Hepatocyte (in vitro differentiated cells): Measurements from ENCODE around the gene MCOLN3.

Experiments used
- EZH2 ChIP-seq: fragments of 200-600 bp; sonication (generic); IDR thresholded peaks from 2 replicates; pipeline ENCODE4 v1.6.1; 2016; ENCODE audit warnings: antibody characterized with exemption, mild to moderate bottlenecking, borderline replicate concordance
- EZH2phosphoT487 ChIP-seq: fragments of 200-600 bp; sonication (generic); IDR thresholded peaks from one replicate; pipeline ENCODE4 v1.6.1; 2018; ENCODE audit warnings: antibody characterized with exemption, mild to moderate bottlenecking, low read depth, moderate library complexity; ENCODE audit not compliant: unreplicated experiment, severe bottlenecking
- TF ChIP-seq, protein P1 (sequence below): fragments of 200-600 bp; sonication (generic); IDR thresholded peaks from 2 replicates; pipeline ENCODE4 v1.5.1; 2016; ENCODE audit warnings: antibody characterized with exemption, mild to moderate bottlenecking; ENCODE audit not compliant: poor library complexity

GRCh38 chr1:85088408-85088784, 40.1 kb upstream of the MCOLN3 start:
- TF ChIP-seq, protein P1, sequence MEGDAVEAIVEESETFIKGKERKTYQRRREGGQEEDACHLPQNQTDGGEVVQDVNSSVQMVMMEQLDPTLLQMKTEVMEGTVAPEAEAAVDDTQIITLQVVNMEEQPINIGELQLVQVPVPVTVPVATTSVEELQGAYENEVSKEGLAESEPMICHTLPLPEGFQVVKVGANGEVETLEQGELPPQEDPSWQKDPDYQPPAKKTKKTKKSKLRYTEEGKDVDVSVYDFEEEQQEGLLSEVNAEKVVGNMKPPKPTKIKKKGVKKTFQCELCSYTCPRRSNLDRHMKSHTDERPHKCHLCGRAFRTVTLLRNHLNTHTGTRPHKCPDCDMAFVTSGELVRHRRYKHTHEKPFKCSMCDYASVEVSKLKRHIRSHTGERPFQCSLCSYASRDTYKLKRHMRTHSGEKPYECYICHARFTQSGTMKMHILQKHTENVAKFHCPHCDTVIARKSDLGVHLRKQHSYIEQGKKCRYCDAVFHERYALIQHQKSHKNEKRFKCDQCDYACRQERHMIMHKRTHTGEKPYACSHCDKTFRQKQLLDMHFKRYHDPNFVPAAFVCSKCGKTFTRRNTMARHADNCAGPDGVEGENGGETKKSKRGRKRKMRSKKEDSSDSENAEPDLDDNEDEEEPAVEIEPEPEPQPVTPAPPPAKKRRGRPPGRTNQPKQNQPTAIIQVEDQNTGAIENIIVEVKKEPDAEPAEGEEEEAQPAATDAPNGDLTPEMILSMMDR = no peak
- no peak for TF ChIP-seq EZH2phosphoT487
- no peak for TF ChIP-seq EZH2
